Epithelial cell of esophagus (primary cell): ENCODE results near the gene FBLL1.

ENCODE experiments used
- DNase-seq: peaks from one replicate; pipeline ENCODE4 v3.0.0; 2010; ENCODE audit warnings: low read depth
- H3K4me3 ChIP-seq: 2 replicates; pipeline ENCODE4 v1.5.1; 2011; ENCODE audit warnings: mild to moderate bottlenecking, low read length, control low read depth
- TF ChIP-seq, protein P1 (sequence below): IDR thresholded peaks from 2 replicates; pipeline ENCODE4 v1.5.1; 2011; ENCODE audit warnings: low read depth, mild to moderate bottlenecking, low read length, control low read depth, inconsistent platforms; ENCODE audit not compliant: insufficient read depth; ENCODE audit errors: missing control alignments

Gene FBLL1

DNA sequence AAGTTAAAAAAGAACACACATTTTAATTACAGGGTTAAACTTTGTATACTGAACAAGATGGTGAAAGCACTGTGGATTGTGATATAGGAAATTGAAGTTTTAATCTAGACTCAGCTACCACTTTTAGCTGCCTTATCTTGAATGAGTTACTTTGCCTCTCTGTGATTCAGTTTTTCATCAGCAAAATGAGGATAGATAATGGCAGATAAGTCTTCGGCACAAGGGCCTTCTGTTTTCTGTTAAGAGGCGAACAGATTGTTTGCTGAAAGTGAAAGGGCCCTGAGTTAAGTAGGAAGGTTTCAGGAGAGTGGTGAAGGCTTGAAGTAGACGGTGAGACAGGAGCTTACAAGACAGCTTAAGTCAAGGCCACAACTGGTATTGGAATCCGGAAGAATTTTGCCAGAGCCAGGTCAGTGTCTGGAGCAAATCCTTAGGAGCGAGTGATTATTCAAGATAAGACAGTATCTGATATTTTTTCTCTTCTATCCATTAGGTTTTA lies 35.0 kb upstream of the FBLL1 start:
- DNase-seq: no peak
- TF ChIP-seq, protein P1, sequence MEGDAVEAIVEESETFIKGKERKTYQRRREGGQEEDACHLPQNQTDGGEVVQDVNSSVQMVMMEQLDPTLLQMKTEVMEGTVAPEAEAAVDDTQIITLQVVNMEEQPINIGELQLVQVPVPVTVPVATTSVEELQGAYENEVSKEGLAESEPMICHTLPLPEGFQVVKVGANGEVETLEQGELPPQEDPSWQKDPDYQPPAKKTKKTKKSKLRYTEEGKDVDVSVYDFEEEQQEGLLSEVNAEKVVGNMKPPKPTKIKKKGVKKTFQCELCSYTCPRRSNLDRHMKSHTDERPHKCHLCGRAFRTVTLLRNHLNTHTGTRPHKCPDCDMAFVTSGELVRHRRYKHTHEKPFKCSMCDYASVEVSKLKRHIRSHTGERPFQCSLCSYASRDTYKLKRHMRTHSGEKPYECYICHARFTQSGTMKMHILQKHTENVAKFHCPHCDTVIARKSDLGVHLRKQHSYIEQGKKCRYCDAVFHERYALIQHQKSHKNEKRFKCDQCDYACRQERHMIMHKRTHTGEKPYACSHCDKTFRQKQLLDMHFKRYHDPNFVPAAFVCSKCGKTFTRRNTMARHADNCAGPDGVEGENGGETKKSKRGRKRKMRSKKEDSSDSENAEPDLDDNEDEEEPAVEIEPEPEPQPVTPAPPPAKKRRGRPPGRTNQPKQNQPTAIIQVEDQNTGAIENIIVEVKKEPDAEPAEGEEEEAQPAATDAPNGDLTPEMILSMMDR: no peak

DNA sequence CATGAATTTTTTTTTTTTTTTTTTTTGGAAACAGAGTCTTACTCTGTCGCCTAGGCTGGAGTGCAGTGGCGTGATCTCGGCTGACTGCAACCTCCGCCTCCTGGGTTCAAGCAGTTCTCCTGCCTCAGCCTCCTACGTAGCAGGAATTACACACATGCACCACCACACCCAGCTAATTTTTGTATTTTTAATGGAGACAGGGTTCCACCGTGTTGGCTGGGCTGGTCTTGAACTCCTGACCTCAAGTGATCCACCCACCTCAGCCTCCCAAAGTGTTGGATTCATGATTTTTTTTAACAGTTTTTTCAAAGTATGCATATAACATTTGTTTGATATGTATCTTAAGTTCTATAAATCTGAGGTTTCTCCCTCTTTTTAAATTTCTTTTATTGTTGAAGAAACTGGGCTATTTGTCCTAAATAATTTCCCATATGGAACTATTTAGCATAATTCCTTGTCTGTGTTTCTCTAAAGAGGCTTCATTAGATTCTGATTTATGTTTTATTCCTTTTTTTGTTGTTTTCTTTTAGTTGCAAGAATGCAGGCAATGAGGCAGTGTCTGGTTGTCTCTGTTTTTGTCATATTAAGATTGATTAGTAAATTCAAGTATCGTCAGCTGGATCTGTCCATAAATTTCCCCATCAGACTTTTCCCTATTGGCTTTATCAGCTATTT lies 26.4 kb upstream of the FBLL1 start:
- no peak overlapping the region for H3K4me3 ChIP-seq
- TF ChIP-seq, protein P1: no peak

More for the DNA sequence above, 35.0 kb upstream of the FBLL1 start:
- no peak overlapping the region for H3K4me3 ChIP-seq

DNA sequence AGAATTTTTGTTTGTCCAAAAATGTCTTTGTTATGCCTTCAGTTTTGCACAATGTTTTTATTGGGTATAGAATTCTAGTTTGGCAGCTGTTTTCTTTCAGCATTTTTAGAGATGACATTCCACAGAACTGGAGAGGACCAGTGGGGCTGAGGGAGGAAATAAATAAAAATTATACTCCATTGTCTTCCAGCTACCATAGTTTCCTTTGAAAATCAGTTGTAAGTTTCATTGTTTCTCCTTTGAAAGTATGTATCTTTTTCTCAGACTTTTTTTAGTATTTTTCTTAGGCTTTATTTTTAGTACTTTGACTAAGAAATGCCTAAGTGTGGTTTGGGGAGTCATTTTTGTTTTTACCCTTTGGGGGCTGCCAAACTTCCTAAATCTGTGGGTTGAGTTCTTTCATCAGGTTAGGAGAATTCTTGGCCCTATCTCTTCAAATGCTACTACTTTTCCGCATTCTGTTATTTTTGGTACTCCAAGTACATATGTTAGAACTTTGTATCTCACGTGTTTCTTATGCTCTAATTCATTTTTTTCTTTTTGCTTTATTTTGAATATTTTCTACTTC lies 15.2 kb upstream of the FBLL1 start:
- no peak for DNase-seq
- TF ChIP-seq, protein P1: no peak
- H3K4me3 ChIP-seq: no peak overlapping the region

More for the DNA sequence above, 26.4 kb upstream of the FBLL1 start:
- DNase-seq: no peak

DNA sequence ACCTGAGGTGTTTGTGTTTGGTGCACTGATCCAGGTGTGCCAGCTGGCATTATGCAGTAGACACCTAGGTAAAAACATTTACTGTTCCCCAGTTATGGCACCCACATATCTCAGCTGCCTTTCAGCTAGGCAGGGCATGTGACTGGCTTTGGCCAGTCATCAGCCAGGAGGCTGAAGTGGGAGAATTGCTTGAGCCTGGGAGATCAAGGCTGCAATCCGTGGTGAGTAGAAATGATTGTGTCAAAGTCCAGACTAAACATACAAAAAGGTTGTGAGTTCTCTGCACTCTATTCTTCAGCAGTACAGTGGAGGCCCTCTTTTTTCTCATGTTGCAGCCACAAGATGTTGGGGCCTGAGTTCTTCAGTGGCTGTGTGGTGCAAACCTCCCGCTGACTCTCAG lies 3.2 kb upstream of the FBLL1 start:
- no peak overlapping the region for H3K4me3 ChIP-seq
- TF ChIP-seq, protein P1: no peak
- no peak for DNase-seq

DNA sequence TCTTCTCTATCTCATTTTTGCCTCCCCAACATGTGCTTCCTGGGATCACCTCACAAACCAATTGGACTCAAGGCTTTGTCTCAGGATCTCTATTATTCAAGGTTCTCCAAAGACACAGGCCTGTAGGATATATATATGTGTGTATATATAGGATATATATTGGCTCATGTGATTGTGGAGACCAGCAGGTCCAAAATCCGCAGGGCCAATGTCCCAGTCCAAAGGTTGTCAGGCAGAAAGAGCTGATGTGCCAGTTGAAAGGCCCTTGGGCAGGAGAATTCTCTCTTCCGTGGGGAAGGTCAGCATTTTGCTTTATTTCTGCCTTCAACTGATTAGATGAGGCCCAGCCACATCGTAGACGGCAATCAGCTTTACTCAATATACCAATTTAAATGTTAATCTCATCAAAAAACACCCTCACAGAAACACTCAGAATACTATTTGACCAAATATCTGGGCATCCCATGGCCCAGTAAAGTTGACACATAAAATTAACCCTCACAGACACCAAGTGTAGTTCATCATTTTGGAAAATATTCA lies 1.3 kb upstream of the FBLL1 start:
- no peak for DNase-seq
- H3K4me3 ChIP-seq: no peak overlapping the region
- TF ChIP-seq, protein P1: no peak

DNA sequence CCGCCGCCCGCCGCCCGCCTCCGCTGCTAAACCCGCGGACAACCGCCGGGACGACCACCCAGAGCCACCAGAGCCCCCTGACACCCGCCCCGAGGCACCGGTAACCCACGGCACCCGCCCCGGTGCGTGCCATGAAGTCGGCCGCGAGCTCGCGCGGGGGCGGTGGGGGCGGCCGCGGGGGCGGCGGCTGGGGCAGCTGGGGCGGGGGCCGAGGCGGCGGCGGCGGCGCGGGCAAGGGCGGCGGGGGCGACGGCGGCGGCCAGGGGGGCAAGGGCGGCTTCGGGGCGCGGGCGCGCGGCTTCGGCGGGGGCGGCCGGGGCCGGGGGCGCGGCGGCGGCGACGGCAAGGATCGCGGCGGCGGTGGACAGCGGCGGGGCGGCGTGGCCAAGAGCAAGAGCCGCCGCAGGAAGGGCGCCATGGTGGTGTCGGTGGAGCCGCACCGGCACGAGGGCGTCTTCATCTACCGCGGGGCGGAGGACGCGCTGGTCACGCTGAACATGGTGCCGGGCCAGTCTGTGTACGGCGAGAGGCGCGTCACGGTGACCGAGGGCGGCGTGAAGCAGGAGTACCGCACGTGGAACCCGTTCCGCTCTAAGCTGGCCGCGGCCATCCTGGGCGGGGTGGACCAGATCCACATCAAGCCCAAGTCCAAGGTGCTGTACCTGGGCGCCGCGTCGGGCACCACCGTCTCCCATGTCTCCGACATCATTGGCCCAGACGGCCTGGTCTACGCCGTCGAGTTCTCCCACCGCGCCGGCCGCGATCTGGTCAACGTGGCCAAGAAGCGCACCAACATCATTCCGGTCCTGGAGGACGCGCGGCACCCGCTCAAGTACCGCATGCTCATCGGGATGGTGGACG lies 499 bp downstream of the FBLL1 start:
- no peak overlapping the region for H3K4me3 ChIP-seq
- TF ChIP-seq, protein P1: no peak
- DNase-seq: peak; percentile 6
